ENCODE results near the gene SEMA3E. TPM values are rescaled to one million over a fixed set of nuclear protein-coding genes. Genes with fewer than 3 reads are reported as not detected.

SEMA3E gene
- total and polyA plus RNA-seq, 7 donors: 0.04 to 0.46 (median 0.27) TPM

DNA sequence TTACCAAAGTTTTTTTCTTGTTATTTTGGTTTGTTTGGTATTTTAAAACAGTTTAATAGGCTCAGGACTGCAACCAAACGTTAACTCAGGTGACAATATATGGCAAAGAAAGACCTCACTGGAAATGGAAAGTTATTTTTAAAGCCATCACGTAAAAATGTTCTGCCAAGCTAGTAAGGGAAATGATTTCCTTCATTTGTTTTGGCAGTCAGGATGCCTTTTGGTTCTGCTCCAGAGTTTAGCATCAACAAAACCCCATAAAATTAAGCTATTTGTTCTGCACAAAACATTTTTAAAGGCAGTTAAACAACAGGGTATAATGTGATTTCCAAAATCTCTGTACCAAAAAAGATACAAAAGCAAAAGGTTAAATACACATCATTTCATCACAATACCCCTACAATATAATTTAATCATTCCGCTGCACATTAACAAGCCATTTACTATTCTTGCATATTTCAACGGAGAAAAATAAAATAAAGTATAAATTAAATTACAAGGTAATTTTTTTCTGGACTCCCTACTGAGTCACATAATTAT is 172.4 kb downstream of the SEMA3E start:
- ATAC-seq (no peak), DNase-seq (no peak)
- no peaks in the 10 kb centered on the region for H3K4me1 ChIP-seq
- H3K36me3 ChIP-seq (ENCODE audit: insufficient read depth in 1 of 2, low read depth in 1 of 2): no peaks in the 10 kb centered on the region
- intact Hi-C loops (cut with DNase I): no loop called here
- no peak overlapping the region for H3K4me3 ChIP-seq
- 26 to 36% (median 28%) methylated on average over 4 of the region's 4 CpGs for WGBS, 3 donors
- TF ChIP-seq, protein P1, sequence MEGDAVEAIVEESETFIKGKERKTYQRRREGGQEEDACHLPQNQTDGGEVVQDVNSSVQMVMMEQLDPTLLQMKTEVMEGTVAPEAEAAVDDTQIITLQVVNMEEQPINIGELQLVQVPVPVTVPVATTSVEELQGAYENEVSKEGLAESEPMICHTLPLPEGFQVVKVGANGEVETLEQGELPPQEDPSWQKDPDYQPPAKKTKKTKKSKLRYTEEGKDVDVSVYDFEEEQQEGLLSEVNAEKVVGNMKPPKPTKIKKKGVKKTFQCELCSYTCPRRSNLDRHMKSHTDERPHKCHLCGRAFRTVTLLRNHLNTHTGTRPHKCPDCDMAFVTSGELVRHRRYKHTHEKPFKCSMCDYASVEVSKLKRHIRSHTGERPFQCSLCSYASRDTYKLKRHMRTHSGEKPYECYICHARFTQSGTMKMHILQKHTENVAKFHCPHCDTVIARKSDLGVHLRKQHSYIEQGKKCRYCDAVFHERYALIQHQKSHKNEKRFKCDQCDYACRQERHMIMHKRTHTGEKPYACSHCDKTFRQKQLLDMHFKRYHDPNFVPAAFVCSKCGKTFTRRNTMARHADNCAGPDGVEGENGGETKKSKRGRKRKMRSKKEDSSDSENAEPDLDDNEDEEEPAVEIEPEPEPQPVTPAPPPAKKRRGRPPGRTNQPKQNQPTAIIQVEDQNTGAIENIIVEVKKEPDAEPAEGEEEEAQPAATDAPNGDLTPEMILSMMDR (IDR thresholded peaks at IDR 0.05): no peak
- H3K27me3 ChIP-seq (ENCODE audit: insufficient read depth in 3 of 3, low read length in 2 of 3): no peaks in the 10 kb centered on the region
- no peaks in the 10 kb centered on the region for H3K9me3 ChIP-seq
- no peak overlapping the region for H3K27ac ChIP-seq

DNA sequence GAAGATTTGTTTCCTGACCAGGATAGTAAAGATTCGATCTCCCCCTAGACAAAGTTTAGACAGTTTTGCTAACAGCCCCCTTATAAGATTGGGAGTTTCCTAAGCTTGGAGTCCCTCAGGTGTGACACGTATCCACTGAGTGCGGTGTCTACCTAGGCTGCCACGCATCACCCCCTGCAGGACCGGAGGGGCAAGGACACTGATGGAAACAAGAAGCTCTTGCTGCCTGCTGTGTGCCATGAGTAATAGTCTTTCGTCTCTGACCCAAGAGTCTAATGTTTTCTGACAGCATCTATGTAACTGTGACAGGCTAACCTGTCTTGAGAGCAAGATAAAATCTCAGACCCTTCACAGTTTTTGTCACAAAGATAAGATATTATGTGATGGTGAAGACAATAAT is 173.5 kb downstream of the SEMA3E start:
- Histone ChIP-seq H3K36me3 (ENCODE audit: insufficient read depth in 1 of 2, low read depth in 1 of 2) (no peaks in the 10 kb centered on the region), H3K9me3 (no peaks in the 10 kb centered on the region), H3K4me1 (no peaks in the 10 kb centered on the region), H3K4me3 (no peak overlapping the region), H3K27me3 (ENCODE audit: insufficient read depth in 3 of 3, low read length in 2 of 3) (no peaks in the 10 kb centered on the region), H3K27ac (no peak overlapping the region)
- intact Hi-C loops (cut with DNase I): no loop called here
- TF ChIP-seq, protein P1 (IDR thresholded peaks at IDR 0.05): no peak
- 61 to 73% (median 69%) methylated on average over 6 of the region's 6 CpGs for WGBS, 3 donors
- ATAC-seq (no peak), DNase-seq (no peak)

- WGBS, 3 donors: 30 to 37% (median 36%) methylated on average over 2 of the region's 2 CpGs
- TF ChIP-seq, protein P1 (IDR thresholded peaks at IDR 0.05): no peak
- DNase-seq: no peak
These were observed 176.6 kb downstream of the SEMA3E start for GRCh38 chr7:83472376-83472775.

GRCh38 chr7:83469491-83469890 is 179.4 kb downstream of the SEMA3E start:
- Histone ChIP-seq H3K4me3 (no peak overlapping the region), H3K27me3 (ENCODE audit: insufficient read depth in 3 of 3, low read length in 2 of 3) (no peaks in the 10 kb centered on the region), H3K4me1 (no peaks in the 10 kb centered on the region), H3K36me3 (ENCODE audit: insufficient read depth in 1 of 2, low read depth in 1 of 2) (no peaks in the 10 kb centered on the region), H3K9me3 (no peaks in the 10 kb centered on the region), H3K27ac (no peak overlapping the region)
- no peak for DNase-seq
- WGBS, 3 donors: 97 to 99% (median 98%) methylated on average over 3 of the region's 3 CpGs
- TF ChIP-seq, protein P1 (IDR thresholded peaks at IDR 0.05): no peak
- no peak for ATAC-seq
- intact Hi-C loops (cut with DNase I): no loop called here

More at GRCh38 chr7:83472376-83472775, 176.6 kb downstream of the SEMA3E start:
- Histone ChIP-seq H3K9me3 (no peaks in the 10 kb centered on the region), H3K27ac (no peak overlapping the region), H3K36me3 (ENCODE audit: insufficient read depth in 1 of 2, low read depth in 1 of 2) (no peaks in the 10 kb centered on the region), H3K4me1 (no peaks in the 10 kb centered on the region), H3K27me3 (ENCODE audit: insufficient read depth in 3 of 3, low read length in 2 of 3) (no peaks in the 10 kb centered on the region), H3K4me3 (no peak overlapping the region)
- ATAC-seq: no peak
- intact Hi-C loops (cut with DNase I): no loop called here

DNA sequence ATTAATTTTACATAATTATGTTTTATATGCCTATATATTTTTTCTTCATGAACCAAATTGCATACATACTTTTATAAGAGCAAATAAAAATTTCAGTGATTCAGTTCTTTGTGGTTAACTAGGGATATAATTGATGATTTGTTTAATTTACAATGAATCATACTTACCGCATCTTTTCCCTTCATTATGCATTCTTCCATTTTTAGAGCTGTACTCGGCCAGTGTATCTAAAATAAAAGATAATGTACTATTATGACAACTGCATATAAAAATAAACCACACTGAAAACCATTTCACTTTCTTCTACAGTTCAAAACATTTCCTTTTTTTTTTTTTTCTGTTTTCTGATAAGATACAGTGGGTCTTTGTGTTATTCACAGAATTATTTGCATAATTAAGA is 179.9 kb downstream of the SEMA3E start:
- DNase-seq (no peak), ATAC-seq (no peak)
- TF ChIP-seq, protein P1 (IDR thresholded peaks at IDR 0.05): no peak
- Histone ChIP-seq H3K4me3 (no peak overlapping the region), H3K27ac (no peak overlapping the region), H3K4me1 (no peaks in the 10 kb centered on the region), H3K9me3 (no peaks in the 10 kb centered on the region), H3K27me3 (ENCODE audit: insufficient read depth in 3 of 3, low read length in 2 of 3) (no peaks in the 10 kb centered on the region), H3K36me3 (ENCODE audit: insufficient read depth in 1 of 2, low read depth in 1 of 2) (no peaks in the 10 kb centered on the region)
- 71 to 76% (median 75%) methylated on average over 2 of the region's 2 CpGs for WGBS, 3 donors
- intact Hi-C loops (cut with DNase I): no loop called here

All from psoas muscle (tissue), 8 donors.